Thoracic aorta (tissue), 2 donors: ENCODE measurements around the gene CELF6. TPM values are rescaled to one million over a fixed set of nuclear protein-coding genes. Genes with fewer than 3 reads are reported as not detected.
"Not testable (repeated sequence)": the region's sequence is repeated elsewhere in the genome, so short reads cannot be mapped to it uniquely, and the experiment has no call there.

Experiments
- ATAC-seq: fragments of 150-250 bp; one replicate; pipeline ENCODE4 v1.8.0; 2017; ENCODE audit warnings: low read depth; ENCODE audit not compliant: insufficient number of reproducible peaks, low FRiP score
- DNase-seq: peaks from one replicate; pipeline ENCODE4 v3.0.0-alpha.2; 2020; ENCODE audit warnings: low spot score
- H3K27ac ChIP-seq, 2 donors: fragments of 200-600 bp; sonication (generic); 1 replicate in 1 of 2; 2 replicates in 1 of 2; pipeline ENCODE4 v1.5.1; 2016; ENCODE audit warnings: mild to moderate bottlenecking in 2 of 2, moderate library complexity in 2 of 2
- H3K27me3 ChIP-seq: fragments of 200-600 bp; sonication (generic); replicated peaks from 2 replicates; pipeline ENCODE4 v1.6.0; 2016; ENCODE audit warnings: mild to moderate bottlenecking; ENCODE audit not compliant: insufficient read depth
- H3K36me3 ChIP-seq: fragments of 200-600 bp; sonication (generic); one replicate; pipeline ENCODE4 v1.5.1; 2016
- H3K4me1 ChIP-seq, 2 donors: fragments of 200-600 bp; sonication (generic); 1 replicate in 1 of 2; 2 replicates in 1 of 2; pipeline versions ENCODE4 v1.5.1 to v1.6.0; 2016; ENCODE audit warnings: low read depth in 2 of 2, mild to moderate bottlenecking in 1 of 2; ENCODE audit not compliant: control insufficient read depth in 1 of 2
- H3K4me3 ChIP-seq: fragments of 200-600 bp; sonication (generic); 2 replicates; pipeline ENCODE4 v1.5.1; 2016; ENCODE audit warnings: mild to moderate bottlenecking
- H3K9me3 ChIP-seq: fragments of 200-600 bp; sonication (generic); 2 replicates; pipeline ENCODE4 v1.5.1; 2016
- CTCF ChIP-seq: fragments of 200-600 bp; sonication (generic); IDR thresholded peaks from one replicate; pipeline ENCODE4 v1.5.1; 2019; ENCODE audit warnings: antibody characterized with exemption
- total RNA-seq, 2 donors: library from RNA; depleted of rRNA; stranded (reverse); fragments of >200 nt; gene quantifications; one replicate each; pipeline versions ENCODE4 v1.1.0 to v1.2.3, GENCODE V29; 2016

Gene CELF6
- total RNA-seq, 2 donors from 2014 or later = 2.3 to 4.1 TPM

- Histone ChIP-seq H3K9me3 (no peaks in the 10 kb centered on the region), H3K27ac (no peak overlapping the region)
- no peak for ATAC-seq
These were observed 35.2 kb downstream of the CELF6 start for GRCh38 chr15:72284781-72285180.

GRCh38 chr15:72281713-72282112 is 38.2 kb downstream of the CELF6 start:
- no peak for ATAC-seq
- Histone ChIP-seq H3K36me3 (no peaks in the 10 kb centered on the region), H3K27ac (no peak overlapping the region), H3K4me1 (no peaks in the 10 kb centered on the region), H3K27me3 (no peaks in the 10 kb centered on the region), H3K4me3 (no peak overlapping the region), H3K9me3 (no peaks in the 10 kb centered on the region)
- DNase-seq = no peak
- TF ChIP-seq CTCF = no peak

More at GRCh38 chr15:72284781-72285180, 35.2 kb downstream of the CELF6 start:
- Histone ChIP-seq H3K4me3 (no peak overlapping the region), H3K4me1 (no peaks in the 10 kb centered on the region), H3K27me3 (no peaks in the 10 kb centered on the region), H3K36me3 (no peaks in the 10 kb centered on the region)
- no peak for DNase-seq
- TF ChIP-seq CTCF = no peak

- H3K27ac ChIP-seq = no peak overlapping the region
- H3K4me3 ChIP-seq = no peak overlapping the region
- H3K4me1 ChIP-seq = no peaks in the 10 kb centered on the region
- no peaks in the 10 kb centered on the region for H3K9me3 ChIP-seq
- DNase-seq = no peak
- no peaks in the 10 kb centered on the region for H3K36me3 ChIP-seq
- TF ChIP-seq CTCF = no peak
- no peak for ATAC-seq
- H3K27me3 ChIP-seq = no peaks in the 10 kb centered on the region
These were observed 39.2 kb downstream of the CELF6 start for GRCh38 chr15:72280751-72281150.

GRCh38 chr15:72278737-72279136 is 41.2 kb downstream of the CELF6 start:
- no peak for DNase-seq
- Histone ChIP-seq H3K4me3 (no peak overlapping the region), H3K9me3 (no peaks in the 10 kb centered on the region), H3K27ac (no peak overlapping the region), H3K36me3 (no peaks in the 10 kb centered on the region), H3K4me1 (no peaks in the 10 kb centered on the region), H3K27me3 (no peaks in the 10 kb centered on the region)
- ATAC-seq = no peak
- no peak for TF ChIP-seq CTCF

GRCh38 chr15:72276326-72276700 is 43.6 kb downstream of the CELF6 start:
- Histone ChIP-seq H3K27ac (no peak overlapping the region), H3K4me1 (peaks cover 9 to 13% of the 10 kb centered on the region in 2 donors), H3K27me3 (no peaks in the 10 kb centered on the region), H3K36me3 (no peaks in the 10 kb centered on the region), H3K9me3 (no peaks in the 10 kb centered on the region), H3K4me3 (no peak overlapping the region)
- ATAC-seq (no peak), DNase-seq (no peak)
- TF ChIP-seq CTCF = no peak

GRCh38 chr15:72275635-72276325 is 44.2 kb downstream of the CELF6 start:
- not testable (repeated sequence) for H3K36me3 ChIP-seq, H3K9me3 ChIP-seq, H3K4me3 ChIP-seq, ATAC-seq, H3K27me3 ChIP-seq, H3K27ac ChIP-seq, DNase-seq
- H3K4me1 ChIP-seq = peaks cover 14 to 19% of the 10 kb centered on the region in 2 donors
